H9 (cell line): Measurements from ENCODE around the gene LIM2. TPM values are rescaled to one million over a fixed set of nuclear protein-coding genes. Genes with fewer than 3 reads are reported as not detected.

Source experiments
- DNase-seq: peaks from one replicate; pipeline ENCODE4 v3.0.0-alpha.2; 2017
- H2AFZ ChIP-seq: one replicate; pipeline ENCODE4 v1.6.1; 2013; ENCODE audit warnings: mild to moderate bottlenecking, low read length, control low read depth, moderate library complexity
- H2AK5ac ChIP-seq: 2 replicates; pipeline ENCODE4 v1.6.1; 2013; ENCODE audit warnings: low read length, control low read depth, mixed read lengths; ENCODE audit not compliant: insufficient read length
- H2BK120ac ChIP-seq: one replicate; pipeline ENCODE4 v1.6.1; 2013; ENCODE audit warnings: low read depth, mild to moderate bottlenecking, low read length, control low read depth, inconsistent platforms; ENCODE audit not compliant: poor library complexity, severe bottlenecking
- H2BK12ac ChIP-seq: 2 replicates; pipeline ENCODE4 v1.6.1; 2013; ENCODE audit warnings: low read length, control low read depth, mixed read lengths, low read depth; ENCODE audit not compliant: insufficient read length
- H2BK15ac ChIP-seq: 2 replicates; pipeline ENCODE4 v1.6.1; 2013; ENCODE audit warnings: low read depth, low read length, control low read depth
- H2BK20ac ChIP-seq: one replicate; pipeline ENCODE4 v1.6.1; 2013; ENCODE audit warnings: low read depth, mild to moderate bottlenecking, low read length, control low read depth, inconsistent platforms; ENCODE audit not compliant: poor library complexity, severe bottlenecking
- H2BK5ac ChIP-seq: 2 replicates; pipeline ENCODE4 v1.6.1; 2013; ENCODE audit warnings: low read length, control low read depth, mixed read lengths; ENCODE audit not compliant: insufficient read length
- H3K14ac ChIP-seq: 2 replicates; pipeline ENCODE4 v1.6.1; 2013; ENCODE audit warnings: low read length, control low read depth; ENCODE audit not compliant: insufficient read depth
- H3K18ac ChIP-seq: 2 replicates; pipeline ENCODE4 v1.6.1; 2013; ENCODE audit warnings: low read depth, mild to moderate bottlenecking, mixed read lengths, low read length, control low read depth; ENCODE audit not compliant: insufficient read length
- H3K23ac ChIP-seq: 2 replicates; pipeline ENCODE4 v1.6.1; 2013; ENCODE audit warnings: low read length, control low read depth, mixed read lengths, low read depth; ENCODE audit not compliant: insufficient read length
- H3K23me2 ChIP-seq: 2 replicates; pipeline ENCODE4 v1.6.1; 2013; ENCODE audit warnings: low read depth, mild to moderate bottlenecking, mixed read lengths, low read length, control low read depth; ENCODE audit not compliant: insufficient read length, poor library complexity, severe bottlenecking
- H3K27ac ChIP-seq: 2 replicates; pipeline ENCODE4 v1.5.1; 2013; ENCODE audit warnings: low read length, control low read depth, mixed read lengths, low read depth; ENCODE audit not compliant: insufficient read length
- H3K27me3 ChIP-seq: 2 replicates; pipeline ENCODE4 v1.6.1; 2013; ENCODE audit warnings: low read length, control low read depth, inconsistent platforms; ENCODE audit not compliant: insufficient read depth
- H3K4ac ChIP-seq: 2 replicates; pipeline ENCODE4 v1.6.1; 2013; ENCODE audit warnings: low read depth, mild to moderate bottlenecking, control low read depth, inconsistent platforms, low read length, moderate library complexity
- H3K4me1 ChIP-seq: 2 replicates; pipeline ENCODE4 v1.6.1; 2013; ENCODE audit warnings: low read length, control low read depth, inconsistent platforms; ENCODE audit not compliant: insufficient read depth
- H3K4me2 ChIP-seq: 2 replicates; pipeline ENCODE4 v1.6.1; 2013; ENCODE audit warnings: low read length, control low read depth, mixed read lengths; ENCODE audit not compliant: insufficient read length, insufficient read depth
- H3K56ac ChIP-seq: 2 replicates; pipeline ENCODE4 v1.6.1; 2013; ENCODE audit warnings: low read depth, mild to moderate bottlenecking, mixed read lengths, low read length, control low read depth; ENCODE audit not compliant: insufficient read length
- H3K79me1 ChIP-seq: 2 replicates; pipeline ENCODE4 v1.6.1; 2013; ENCODE audit warnings: low read depth, mild to moderate bottlenecking, moderate library complexity, low read length, control low read depth, inconsistent platforms; ENCODE audit not compliant: insufficient read depth, poor library complexity, severe bottlenecking
- H3K79me2 ChIP-seq: 2 replicates; pipeline ENCODE4 v1.6.1; 2013; ENCODE audit warnings: low read length, control low read depth, inconsistent platforms; ENCODE audit not compliant: insufficient read depth
- H3K9ac ChIP-seq: 2 replicates; pipeline ENCODE4 v1.6.1; 2013; ENCODE audit warnings: low read length, control low read depth, mixed read lengths; ENCODE audit not compliant: insufficient read length; ENCODE audit errors: extremely low read depth
- H3K9me3 ChIP-seq: one replicate; pipeline ENCODE4 v1.6.1; 2013; ENCODE audit warnings: low read depth, low read length, inconsistent platforms; ENCODE audit not compliant: control insufficient read depth
- H3T11ph ChIP-seq: one replicate; pipeline ENCODE4 v1.6.1; 2013; ENCODE audit warnings: mild to moderate bottlenecking, low read length, control low read depth, inconsistent platforms
- H4K20me1 ChIP-seq: one replicate; pipeline ENCODE4 v1.6.1; 2013; ENCODE audit not compliant: control insufficient read depth, insufficient read length, insufficient read depth
- H4K5ac ChIP-seq: 2 replicates; pipeline ENCODE4 v1.6.1; 2013; ENCODE audit warnings: low read depth, mild to moderate bottlenecking, mixed read lengths, low read length, control low read depth; ENCODE audit not compliant: insufficient read length
- H4K8ac ChIP-seq: replicated peaks from 2 replicates; pipeline ENCODE4 v1.6.1; 2013; ENCODE audit warnings: low read length, control low read depth, mixed read lengths, low read depth; ENCODE audit not compliant: insufficient read length
- H4K91ac ChIP-seq: 2 replicates; pipeline ENCODE4 v1.6.1; 2013; ENCODE audit warnings: low read depth, mild to moderate bottlenecking, moderate library complexity, mixed read lengths, low read length, control low read depth; ENCODE audit not compliant: insufficient read length
- H3K27ac Mint-ChIP-seq, 3 experiments: 2 replicates in 2 of 3; 3 replicates in 1 of 3; pipeline ENCODE4 v1.8.0; 2020 to 2021; ENCODE audit warnings: mixed read lengths in 3 of 3, mild to moderate bottlenecking in 1 of 3, moderate library complexity in 1 of 3
- H3K27me3 Mint-ChIP-seq: 2 replicates; pipeline ENCODE4 v1.8.0; 2021; ENCODE audit warnings: low read depth, mild to moderate bottlenecking, moderate library complexity, mixed read lengths
- H3K36me3 Mint-ChIP-seq, 3 experiments: 2 replicates in 2 of 3; 3 replicates in 1 of 3; pipeline ENCODE4 v1.8.0; 2020 to 2021; ENCODE audit warnings: low read depth in 3 of 3, mixed read lengths in 3 of 3; ENCODE audit not compliant: insufficient read depth in 1 of 3
- H3K4me1 Mint-ChIP-seq, 2 experiments: 2 replicates each; pipeline ENCODE4 v1.8.0; 2020; ENCODE audit warnings: mixed read lengths in 2 of 2
- H3K4me3 Mint-ChIP-seq, 2 experiments: 2 replicates in 1 of 2; 3 replicates in 1 of 2; pipeline ENCODE4 v1.8.0; 2020 to 2021; ENCODE audit warnings: mild to moderate bottlenecking in 2 of 2, mixed read lengths in 2 of 2, moderate library complexity in 1 of 2
- H3K9me3 Mint-ChIP-seq, 2 experiments: 2 replicates in 1 of 2; 3 replicates in 1 of 2; pipeline ENCODE4 v1.8.0; 2020; ENCODE audit warnings: mild to moderate bottlenecking in 2 of 2, mixed read lengths in 2 of 2, moderate library complexity in 1 of 2
- CTCF ChIP-seq: fragments of 200-600 bp; sonication (generic); conservative IDR thresholded peaks from 3 replicates; pipeline ENCODE4 v1.8.0; 2021; ENCODE audit warnings: antibody characterized with exemption, mild to moderate bottlenecking
- WGBS: extraction: QIAGEN DNeasy Blood & Tissue Kit; methylation state at CpG from one replicate; pipeline ENCODE4 v1.1.7; 2013; ENCODE audit warnings: missing lambda C conversion rate, low lambda C conversion rate, mixed read lengths; ENCODE audit not compliant: insufficient read length; ENCODE audit errors: extremely low coverage; 5-methylcytosine and 5-hydroxymethylcytosine counted together
- total RNA-seq: library from RNA; stranded (reverse); gene quantifications from 2 replicates; pipeline ENCODE4 v1.2.1, GENCODE V29; 2021

Gene LIM2
- total RNA-seq, 1 experiment from 2014 or later = not detected

DNA sequence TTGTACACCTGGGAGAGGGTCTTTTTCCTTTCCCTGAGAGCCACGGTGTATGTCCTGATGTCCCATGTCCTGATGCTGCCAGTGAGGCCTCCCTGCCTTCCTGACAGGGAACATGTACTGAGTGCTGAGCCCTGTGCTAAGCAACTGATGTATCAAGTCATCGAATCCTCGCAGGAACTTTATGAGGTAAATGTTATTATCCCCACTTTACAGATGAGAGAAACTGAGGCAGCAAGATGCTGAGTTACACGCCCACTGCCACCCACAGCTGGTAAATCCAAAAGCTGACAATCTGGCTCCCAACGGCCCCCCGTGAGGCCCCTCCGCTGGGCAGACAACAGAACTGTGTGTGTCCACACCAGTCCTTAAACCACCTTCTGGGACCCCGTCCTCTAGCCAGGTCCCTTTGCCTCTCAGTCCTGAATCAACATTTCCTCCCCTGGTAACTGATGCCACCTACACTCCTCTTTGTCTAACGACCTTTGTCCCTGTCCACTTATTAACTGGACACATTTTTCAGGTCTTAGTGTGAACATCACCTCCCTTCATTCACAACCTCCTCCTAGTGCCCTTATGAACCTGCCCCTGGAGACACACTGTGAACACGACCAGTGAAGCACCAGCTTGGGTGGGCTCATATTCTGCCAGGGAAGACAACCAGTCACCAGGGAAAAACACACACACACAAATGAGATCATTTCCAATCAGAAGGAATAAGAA is 40.4 kb downstream of the LIM2 start:
- no peak overlapping the region for H3K4me2 ChIP-seq
- H3K27me3 ChIP-seq = no peaks in the 10 kb centered on the region
- H4K91ac ChIP-seq = no peak overlapping the region
- H2AFZ ChIP-seq = no peak overlapping the region
- H2AK5ac ChIP-seq = no peak overlapping the region
- no peaks in the 10 kb centered on the region for H3K79me2 ChIP-seq
- H3K9ac ChIP-seq = no peak overlapping the region
- H3K27ac ChIP-seq = no peak overlapping the region
- H2BK5ac ChIP-seq = no peak overlapping the region
- H3K4me3 Mint-ChIP-seq = no peak overlapping the region
- no peak for TF ChIP-seq CTCF
- H4K5ac ChIP-seq = no peak overlapping the region
- H3K14ac ChIP-seq = no peak overlapping the region
- H3K56ac ChIP-seq = no peak overlapping the region
- H2BK20ac ChIP-seq = no peak overlapping the region
- H4K20me1 ChIP-seq = no peaks in the 10 kb centered on the region
- no peak for DNase-seq
- no peak overlapping the region for H3K18ac ChIP-seq
- no peaks in the 10 kb centered on the region for H3K9me3 Mint-ChIP-seq
- no peak overlapping the region for H3K4ac ChIP-seq
- no peak overlapping the region for H3K23ac ChIP-seq
- no peak overlapping the region for H3T11ph ChIP-seq
- peaks cover 7 to 8% of the 10 kb centered on the region in 2 experiments for H3K4me1 Mint-ChIP-seq
- H3K23me2 ChIP-seq = no peaks in the 10 kb centered on the region
- H2BK120ac ChIP-seq = no peak overlapping the region
- H2BK15ac ChIP-seq = no peak overlapping the region
- peaks cover 6% of the 10 kb centered on the region for H3K4me1 ChIP-seq
- H4K8ac ChIP-seq = no peak overlapping the region
- H3K9me3 ChIP-seq = no peaks in the 10 kb centered on the region
- H2BK12ac ChIP-seq = no peak overlapping the region
- no CpG with 5 or more reads among the region's 10 CpGs for WGBS
- no peaks in the 10 kb centered on the region for H3K79me1 ChIP-seq
- H3K27me3 Mint-ChIP-seq = peaks cover 2% of the 10 kb centered on the region
- H3K27ac Mint-ChIP-seq = no peak overlapping the region
- H3K36me3 Mint-ChIP-seq = peaks cover 2 to 28% (median 16%) of the 10 kb centered on the region in 3 experiments; a peak in 6 of 7 replicates
